Cardiac muscle cell (in vitro differentiated cells and primary cell): ENCODE data around the gene GLIPR2. TPM values are rescaled to one million over a fixed set of nuclear protein-coding genes. Genes with fewer than 3 reads are reported as not detected.

Source experiments
- DNase-seq, 2 donors: peaks; one replicate each; pipeline versions ENCODE4 v3.0.0 to v3.0.0-alpha.2; 2010 to 2017; ENCODE audit warnings: low read depth in 1 of 2, low spot score in 1 of 2
- H3K27ac ChIP-seq: fragments of 200-600 bp; sonication (generic); 2 replicates; pipeline ENCODE4 v1.5.1; 2016
- H3K27me3 ChIP-seq: fragments of 200-600 bp; sonication (generic); 2 replicates; pipeline ENCODE4 v1.6.0; 2016; ENCODE audit warnings: control low read depth
- H3K36me3 ChIP-seq: fragments of 200-600 bp; sonication (generic); 2 replicates; pipeline ENCODE4 v1.5.1; 2016; ENCODE audit warnings: control low read depth
- H3K4me1 ChIP-seq: fragments of 200-600 bp; sonication (generic); 2 replicates; pipeline ENCODE4 v1.8.1; 2017; ENCODE audit warnings: low read depth, mild to moderate bottlenecking, mixed run types
- H3K4me3 ChIP-seq: fragments of 200-600 bp; sonication (generic); 2 replicates; pipeline ENCODE4 v1.5.1; 2016; ENCODE audit warnings: mild to moderate bottlenecking
- H3K9me3 ChIP-seq: fragments of 200-600 bp; sonication (generic); 2 replicates; pipeline ENCODE4 v1.5.1; 2017; ENCODE audit warnings: low read depth, mild to moderate bottlenecking, control low read depth
- CTCF ChIP-seq: IDR thresholded peaks from 2 replicates; pipeline ENCODE4 v1.5.1; 2012; ENCODE audit warnings: low read depth, mild to moderate bottlenecking, low read length
- polyA plus RNA-seq: library from polyadenylated mRNA; unstranded; fragments of >200 nt; fragmentation: Nextera tagmentation; extraction: Ambion mirVana; gene quantifications from 2 replicates; pipeline ENCODE4 v1.2.1, GENCODE V29; 2016
- total RNA-seq: library from RNA; depleted of rRNA; stranded (reverse); fragments of >200 nt; gene quantifications from 2 replicates; pipeline ENCODE4 v1.2.3, GENCODE V29; 2016

The GLIPR2 gene
- total and polyA plus RNA-seq, 2 experiments from 2014 or later, result 3.2 to 15.1 TPM

GRCh38 chr9:36166168-36166927, 29.8 kb downstream of the GLIPR2 start:
- Histone ChIP-seq H3K9me3 (no peaks in the 10 kb centered on the region), H3K27ac (no peak overlapping the region), H3K4me1 (peaks cover 15% of the 10 kb centered on the region), H3K36me3 (no peaks in the 10 kb centered on the region), H3K4me3 (no peak overlapping the region), H3K27me3 (no peaks in the 10 kb centered on the region)
- TF ChIP-seq CTCF, result peak; percentile 82
- peak; percentile 75 to 87 for DNase-seq

- Histone ChIP-seq H3K27ac (no peak within 1 kb of the TSS), H3K27me3 (no peaks in the 10 kb centered on the region), H3K36me3 (no peaks in the 10 kb centered on the region), H3K4me1 (no peaks in the 10 kb centered on the region), H3K4me3 (no peak within 1 kb of the TSS), H3K9me3 (no peaks in the 10 kb centered on the region)
- DNase-seq, result no peak
- no peak for TF ChIP-seq CTCF
Observed at GRCh38 chr9:36169166-36169565, 32.6 kb downstream of the GLIPR2 start, which contains the start of gene CCIN. TSS of gene CCIN (plus strand) at chr9:36169388. CDS start at chr9:36169503, 115 bp downstream.

- DNase-seq, result no peak
- no peak overlapping the region for H3K4me3 ChIP-seq
- no peaks in the 10 kb centered on the region for H3K9me3 ChIP-seq
- no peak overlapping the region for H3K27ac ChIP-seq
- no peak for TF ChIP-seq CTCF
- H3K27me3 ChIP-seq, result no peaks in the 10 kb centered on the region
- no peaks in the 10 kb centered on the region for H3K4me1 ChIP-seq
- no peaks in the 10 kb centered on the region for H3K36me3 ChIP-seq
Observed at GRCh38 chr9:36169708-36170107, 33.2 kb downstream of the GLIPR2 start.

GRCh38 chr9:36170531-36170930, 34.0 kb downstream of the GLIPR2 start:
- no peak for DNase-seq
- Histone ChIP-seq H3K36me3 (no peaks in the 10 kb centered on the region), H3K27me3 (no peaks in the 10 kb centered on the region), H3K9me3 (no peaks in the 10 kb centered on the region), H3K27ac (no peak overlapping the region), H3K4me3 (no peak overlapping the region), H3K4me1 (no peaks in the 10 kb centered on the region)
- no peak for TF ChIP-seq CTCF

GRCh38 chr9:36173861-36174260, 37.3 kb downstream of the GLIPR2 start:
- Histone ChIP-seq H3K4me1 (no peaks in the 10 kb centered on the region), H3K4me3 (no peak overlapping the region), H3K9me3 (no peaks in the 10 kb centered on the region), H3K27ac (no peak overlapping the region), H3K27me3 (no peaks in the 10 kb centered on the region), H3K36me3 (no peaks in the 10 kb centered on the region)
- DNase-seq, result no peak
- TF ChIP-seq CTCF, result no peak
